ENCODE measurements around the gene TUB.

TUB gene

GRCh38 chr11:8096575-8096974 is 15.6 kb downstream of the TUB start:
- Histone ChIP-seq H3K79me2 (no peaks in the 10 kb centered on the region), H3K4me3 (ENCODE audit: low read depth, low read length) (no peak overlapping the region), H3K27me3 (ENCODE audit: control insufficient read depth, insufficient read depth, low read length) (no peaks in the 10 kb centered on the region), H3K9me3 (ENCODE audit: control insufficient read depth, low read length) (no peaks in the 10 kb centered on the region), H3K9ac (no peak overlapping the region), H3K4me2 (ENCODE audit: low read length) (no peak overlapping the region), H2AFZ (no peak overlapping the region), H3K27ac (no peak overlapping the region), H3K36me3 (ENCODE audit: control insufficient read depth, insufficient read depth, low read length) (no peaks in the 10 kb centered on the region), H3K4me1 (peaks cover 21% of the 10 kb centered on the region)
- TF ChIP-seq CTCF (IDR thresholded peaks at IDR 0.05): no peak

GRCh38 chr11:8097062-8097461 is 16.1 kb downstream of the TUB start:
- H3K4me1 ChIP-seq: peaks cover 21% of the 10 kb centered on the region
- no peak overlapping the region for H2AFZ ChIP-seq
- no peaks in the 10 kb centered on the region for H3K79me2 ChIP-seq
- H3K27me3 ChIP-seq (ENCODE audit: control insufficient read depth, insufficient read depth, low read length): no peaks in the 10 kb centered on the region
- no peaks in the 10 kb centered on the region for H3K36me3 ChIP-seq (ENCODE audit: control insufficient read depth, insufficient read depth, low read length)
- no peak overlapping the region for H3K9ac ChIP-seq
- no peak overlapping the region for H3K27ac ChIP-seq
- no peaks in the 10 kb centered on the region for H3K9me3 ChIP-seq (ENCODE audit: control insufficient read depth, low read length)
- H3K4me3 ChIP-seq (ENCODE audit: low read depth, low read length): no peak overlapping the region
- no peak overlapping the region for H3K4me2 ChIP-seq (ENCODE audit: low read length)
- no peak for TF ChIP-seq CTCF (IDR thresholded peaks at IDR 0.05)

GRCh38 chr11:8097468-8097867 is 16.5 kb downstream of the TUB start:
- Histone ChIP-seq H3K9ac (no peak overlapping the region), H3K27me3 (ENCODE audit: control insufficient read depth, insufficient read depth, low read length) (no peaks in the 10 kb centered on the region), H3K4me2 (ENCODE audit: low read length) (no peak overlapping the region), H2AFZ (no peak overlapping the region), H3K4me3 (ENCODE audit: low read depth, low read length) (no peak overlapping the region), H3K79me2 (no peaks in the 10 kb centered on the region), H3K4me1 (peaks cover 20% of the 10 kb centered on the region), H3K9me3 (ENCODE audit: control insufficient read depth, low read length) (no peaks in the 10 kb centered on the region), H3K36me3 (ENCODE audit: control insufficient read depth, insufficient read depth, low read length) (no peaks in the 10 kb centered on the region), H3K27ac (no peak overlapping the region)
- TF ChIP-seq CTCF (IDR thresholded peaks at IDR 0.05): no peak

- H3K4me2 ChIP-seq (ENCODE audit: low read length): no peak overlapping the region
- no peaks in the 10 kb centered on the region for H3K27me3 ChIP-seq (ENCODE audit: control insufficient read depth, insufficient read depth, low read length)
- no peaks in the 10 kb centered on the region for H3K9me3 ChIP-seq (ENCODE audit: control insufficient read depth, low read length)
- no peaks in the 10 kb centered on the region for H3K36me3 ChIP-seq (ENCODE audit: control insufficient read depth, insufficient read depth, low read length)
- H3K9ac ChIP-seq: no peak overlapping the region
- no peak overlapping the region for H3K27ac ChIP-seq
- no peak overlapping the region for H2AFZ ChIP-seq
- H3K4me1 ChIP-seq: peaks cover 15% of the 10 kb centered on the region
- TF ChIP-seq CTCF (IDR thresholded peaks at IDR 0.05): no peak
- no peak overlapping the region for H3K4me3 ChIP-seq (ENCODE audit: low read depth, low read length)
- H3K79me2 ChIP-seq: no peaks in the 10 kb centered on the region
Measured at GRCh38 chr11:8097926-8098325, 16.9 kb downstream of the TUB start.

GRCh38 chr11:8098361-8098760 is 17.4 kb downstream of the TUB start:
- no peaks in the 10 kb centered on the region for H3K79me2 ChIP-seq
- H2AFZ ChIP-seq: no peak overlapping the region
- H3K27ac ChIP-seq: no peak overlapping the region
- H3K36me3 ChIP-seq (ENCODE audit: control insufficient read depth, insufficient read depth, low read length): no peaks in the 10 kb centered on the region
- H3K9ac ChIP-seq: no peak overlapping the region
- no peak overlapping the region for H3K4me2 ChIP-seq (ENCODE audit: low read length)
- no peak overlapping the region for H3K4me3 ChIP-seq (ENCODE audit: low read depth, low read length)
- H3K4me1 ChIP-seq: peaks cover 14% of the 10 kb centered on the region
- no peaks in the 10 kb centered on the region for H3K9me3 ChIP-seq (ENCODE audit: control insufficient read depth, low read length)
- H3K27me3 ChIP-seq (ENCODE audit: control insufficient read depth, insufficient read depth, low read length): no peaks in the 10 kb centered on the region
- TF ChIP-seq CTCF (IDR thresholded peaks at IDR 0.05): no peak

Data from parathyroid adenoma (tissue), 2 donors.